ENCODE data around the gene ASB2.

DNA sequence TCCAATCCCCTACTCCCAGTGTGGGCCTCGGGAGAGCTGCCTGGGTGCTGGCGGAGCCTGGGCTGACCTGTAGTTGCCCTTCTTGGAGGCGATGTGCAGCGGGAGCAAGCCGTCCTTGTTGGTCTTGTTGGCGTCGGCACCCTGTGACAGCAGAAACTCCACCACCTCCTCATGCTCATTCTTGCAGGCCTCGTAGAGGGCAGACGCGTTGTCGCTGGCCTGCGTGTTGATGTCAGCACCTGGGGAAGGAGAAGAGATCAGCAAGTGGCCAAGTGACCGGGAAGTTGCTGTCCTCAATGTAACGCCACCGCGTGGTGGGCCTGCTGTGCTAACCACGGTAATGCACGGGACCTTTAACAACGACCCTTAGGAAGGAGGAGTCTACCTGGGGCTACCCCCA, 29.1 kb downstream of the ASB2 start:
- TF ChIP-seq EZH2 (IDR thresholded peaks at IDR 0.05; ENCODE audit: borderline replicate concordance, low read depth, low read length, poor library complexity, severe bottlenecking) (no peak), CTCF (conservative IDR thresholded peaks at IDR 0.05; ENCODE audit: low read depth, low read length) (no peak)

Data from A673 (cell line).